Stomach (tissue), 9 donors: ENCODE measurements around the gene UBA52. TPM values are rescaled to one million over a fixed set of nuclear protein-coding genes. Genes with fewer than 3 reads are reported as not detected.
A peak's percentile ranks its signal among the peaks of the same experiment; 100 is the strongest.
"Not testable (repeated sequence)": the region's sequence is repeated elsewhere in the genome, so short reads cannot be mapped to it uniquely, and the experiment has no call there.

ENCODE experiments used
- DNase-seq, 2 donors: peaks; one replicate each; pipeline versions ENCODE4 v3.0.0 to v3.0.0-alpha.2; 2013 to 2019
- H3K27ac ChIP-seq, 5 donors: fragments of 200-600 bp in 4 of 5; sonication (generic) in 4 of 5; one replicate each; pipeline ENCODE4 v1.5.1; 2013 to 2019; ENCODE audit warnings: mild to moderate bottlenecking in 1 of 5, moderate library complexity in 1 of 5
- H3K27me3 ChIP-seq, 3 donors: fragments of 200-600 bp; sonication (generic); one replicate each; pipeline ENCODE4 v1.5.1; 2017 to 2019; ENCODE audit warnings: mixed run types in 1 of 3
- H3K36me3 ChIP-seq, 4 donors: fragments of 200-600 bp; sonication (generic); 1 replicate in 3 of 4; 2 replicates in 1 of 4; pipeline ENCODE4 v1.5.1; 2016 to 2019
- H3K4me1 ChIP-seq, 4 donors: fragments of 200-600 bp; sonication (generic); one replicate each; pipeline ENCODE4 v1.5.1; 2016 to 2019
- H3K4me3 ChIP-seq, 4 donors: fragments of 200-600 bp; sonication (generic) in 3 of 4; one replicate each; pipeline ENCODE4 v1.5.1; 2016 to 2019; ENCODE audit warnings: mild to moderate bottlenecking in 1 of 4
- H3K9me3 ChIP-seq, 4 donors: fragments of 200-600 bp; sonication (generic); one replicate each; pipeline ENCODE4 v1.5.1; 2016 to 2019
- EP300 ChIP-seq: sonication (generic); formaldehyde crosslinking; IDR thresholded peaks from one replicate; pipeline ENCODE4 v1.6.1; 2017; ENCODE audit warnings: antibody characterized with exemption
- POLR2A ChIP-seq, 4 donors: fragments of 450-650 bp; IDR thresholded peaks; one replicate each; pipeline ENCODE4 v1.6.1; 2016; ENCODE audit warnings: antibody characterized with exemption in 4 of 4, control low read depth in 2 of 4, mild to moderate bottlenecking in 1 of 4, moderate library complexity in 1 of 4
- POLR2AphosphoS5 ChIP-seq, 3 donors: sonication (generic); formaldehyde crosslinking; IDR thresholded peaks; one replicate each; pipeline ENCODE4 v1.6.1; 2016; ENCODE audit warnings: antibody characterized with exemption in 3 of 3
- WGBS, 5 donors: extraction: QIAGEN DNeasy Blood & Tissue Kit in 3 of 5; methylation state at CpG; one replicate each; pipeline versions ENCODE4 v1.1.5 to v1.1.7; 2013 to 2018; 5-methylcytosine and 5-hydroxymethylcytosine counted together
- intact Hi-C: fragments of 100-400 bp; cut with DNase I; formaldehyde crosslinking; loops from one replicate; pipeline ENCODE4 v1.15.1; 2023; ENCODE audit warnings: low total_unique reads
- polyA plus RNA-seq, 3 donors: library from polyadenylated mRNA; stranded (reverse); fragments of 200-250 nt; gene quantifications; one replicate each; pipeline ENCODE4 v1.2.3, GENCODE V29; 2013
- total RNA-seq, 5 donors: library from RNA; depleted of rRNA; stranded (reverse); fragments of >200 nt; gene quantifications; one replicate each; pipeline versions ENCODE4 v1.1.0 to v1.2.3, GENCODE V29; 2014 to 2016
- TF ChIP-seq, protein P1 (sequence below), 7 experiments: fragments of 450-650 bp in 4 of 7; fragments of 200-600 bp in 3 of 7; sonication (generic) in 3 of 7; IDR thresholded peaks; one replicate each; pipeline ENCODE4 v1.5.1; 2016 to 2019; ENCODE audit warnings: antibody characterized with exemption in 7 of 7, control low read depth in 2 of 7, mild to moderate bottlenecking in 1 of 7
- donor health status: healthy with polysubstance abuse.
- donor health status: Bipolar disorder and iron deficiency.
- donor health status: healthy.

UBA52 gene
- total and polyA plus RNA-seq, 8 donors, result 84.3 to 1,681 (median 493) TPM

DNA sequence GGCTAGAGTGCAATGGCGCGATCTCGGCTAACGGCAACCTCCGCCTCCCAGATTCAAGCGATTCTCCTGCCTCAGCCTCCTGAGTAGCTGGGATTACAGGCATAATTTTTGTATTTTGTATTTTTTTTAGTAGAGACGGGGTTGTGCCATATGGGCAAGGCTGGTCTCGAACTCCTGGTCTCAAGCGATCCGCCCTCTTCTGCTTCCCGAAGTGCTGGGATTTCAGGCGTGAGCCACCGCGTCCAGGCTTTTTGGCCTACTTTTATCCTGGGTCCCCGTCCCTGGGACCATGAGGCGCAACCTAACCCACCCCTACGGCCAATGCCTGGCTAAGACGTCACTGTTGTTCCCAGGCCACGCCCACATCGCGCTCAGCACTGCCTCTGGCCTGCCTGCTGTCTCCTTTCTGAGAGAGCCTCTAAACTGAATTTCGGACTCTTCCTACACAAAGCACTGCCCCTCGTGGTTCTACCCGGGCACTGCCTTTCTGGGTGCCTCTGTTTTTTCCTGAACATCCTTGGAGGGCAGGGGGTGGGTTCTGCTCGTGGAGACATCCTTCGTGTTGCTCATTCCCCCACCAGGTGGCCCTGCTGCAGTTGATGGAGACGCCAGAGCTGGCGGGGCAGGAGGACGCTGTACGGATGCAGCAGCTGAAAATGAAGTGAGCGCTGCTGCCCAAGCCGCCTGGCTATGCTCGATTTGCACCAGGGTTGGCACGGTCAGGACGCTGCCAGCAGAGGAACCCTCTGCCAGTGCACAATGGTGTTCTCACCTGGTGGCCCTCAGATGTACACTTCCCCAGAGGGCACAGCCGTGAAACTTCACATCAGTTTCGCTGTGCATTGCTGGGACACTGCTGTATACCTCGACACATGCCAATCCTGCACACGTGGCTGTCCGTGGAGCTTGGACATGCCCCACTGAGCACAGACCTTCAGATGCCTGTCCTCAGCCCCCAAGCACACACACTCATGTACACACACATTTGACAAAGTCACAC is 18.9 kb downstream of the UBA52 start:
- Histone ChIP-seq H3K27ac (peak overlapping the region in 4 of 5 donors; percentile 84 to 92 (median 90)), H3K27me3 (peaks cover 0 to 11% (median 6%) of the 10 kb centered on the region in 3 donors)

DNA sequence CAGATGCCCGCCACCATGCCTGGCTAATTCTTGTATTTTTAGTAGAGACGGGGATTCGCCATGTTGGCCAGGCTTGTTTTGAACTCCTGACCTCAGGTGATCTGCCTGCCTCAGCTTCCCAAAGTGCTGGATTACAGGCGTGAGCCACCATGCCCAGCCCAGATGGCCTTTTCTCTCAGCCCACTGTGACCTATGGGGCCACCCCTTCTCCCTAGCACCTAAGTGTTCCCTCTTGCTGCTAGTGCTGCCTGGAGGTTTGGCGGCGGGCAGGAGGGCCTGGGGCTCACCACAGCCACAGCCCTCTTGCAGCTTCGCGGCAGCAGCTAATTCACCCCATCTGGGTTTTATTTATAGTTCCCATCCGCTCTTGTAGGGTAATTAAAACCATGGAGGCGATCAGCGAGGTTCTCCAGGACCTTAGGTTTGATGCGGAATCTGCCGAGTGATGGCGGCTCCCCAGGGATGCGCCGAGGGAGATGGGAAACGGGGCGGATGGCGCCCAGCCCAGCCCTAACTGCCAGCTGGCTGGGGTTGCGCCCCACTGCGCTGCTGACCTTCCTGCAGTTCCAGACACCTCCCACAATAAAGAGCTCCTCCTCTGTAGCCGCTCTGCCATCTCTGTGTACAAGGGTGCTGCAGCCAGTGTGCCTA is 20.2 kb downstream of the UBA52 start:
- no peak overlapping the region for H3K4me3 ChIP-seq
- H3K36me3 ChIP-seq, result peaks cover 8 to 20% (median 16%) of the 10 kb centered on the region in 4 donors
- intact Hi-C loops, result loop anchor here (5.0 kb wide), 1 partner anchor 255 kb away; no protein-coding TSS in a partner anchor
- no peak overlapping the region for H3K27ac ChIP-seq
- H3K4me1 ChIP-seq, result peaks cover 27 to 58% (median 49%) of the 10 kb centered on the region in 4 donors
- DNase-seq, result no peak
- TF ChIP-seq, protein P1, sequence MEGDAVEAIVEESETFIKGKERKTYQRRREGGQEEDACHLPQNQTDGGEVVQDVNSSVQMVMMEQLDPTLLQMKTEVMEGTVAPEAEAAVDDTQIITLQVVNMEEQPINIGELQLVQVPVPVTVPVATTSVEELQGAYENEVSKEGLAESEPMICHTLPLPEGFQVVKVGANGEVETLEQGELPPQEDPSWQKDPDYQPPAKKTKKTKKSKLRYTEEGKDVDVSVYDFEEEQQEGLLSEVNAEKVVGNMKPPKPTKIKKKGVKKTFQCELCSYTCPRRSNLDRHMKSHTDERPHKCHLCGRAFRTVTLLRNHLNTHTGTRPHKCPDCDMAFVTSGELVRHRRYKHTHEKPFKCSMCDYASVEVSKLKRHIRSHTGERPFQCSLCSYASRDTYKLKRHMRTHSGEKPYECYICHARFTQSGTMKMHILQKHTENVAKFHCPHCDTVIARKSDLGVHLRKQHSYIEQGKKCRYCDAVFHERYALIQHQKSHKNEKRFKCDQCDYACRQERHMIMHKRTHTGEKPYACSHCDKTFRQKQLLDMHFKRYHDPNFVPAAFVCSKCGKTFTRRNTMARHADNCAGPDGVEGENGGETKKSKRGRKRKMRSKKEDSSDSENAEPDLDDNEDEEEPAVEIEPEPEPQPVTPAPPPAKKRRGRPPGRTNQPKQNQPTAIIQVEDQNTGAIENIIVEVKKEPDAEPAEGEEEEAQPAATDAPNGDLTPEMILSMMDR (IDR thresholded peaks at IDR 0.05), result no peak
- TF ChIP-seq EP300 (no peak), POLR2AphosphoS5 (IDR thresholded peaks at IDR 0.05) (no peak), POLR2A (IDR thresholded peaks at IDR 0.05) (no peak)
- peaks cover 0 to 22% (median 14%) of the 10 kb centered on the region in 3 donors for H3K27me3 ChIP-seq
- H3K9me3 ChIP-seq, result no peaks in the 10 kb centered on the region
- WGBS, 5 donors, result 93 to 97% (median 96%) methylated on average over 22 of the region's 22 CpGs

More for the DNA sequence above, 18.9 kb downstream of the UBA52 start:
- 78 to 89% (median 84%) methylated on average over 37 to 40 of the region's 40 CpGs for WGBS, 5 donors
- H3K4me1 ChIP-seq, result peaks cover 27 to 53% (median 46%) of the 10 kb centered on the region in 4 donors
- intact Hi-C loops, result loop anchor here (5.0 kb wide), 1 partner anchor 257 kb away; no protein-coding TSS in a partner anchor
- no peaks in the 10 kb centered on the region for H3K9me3 ChIP-seq
- peak in 1 of 2 donors; percentile 92 for DNase-seq
- peak overlapping the region in 1 of 4 donors; percentile 93 for H3K4me3 ChIP-seq
- TF ChIP-seq POLR2A (IDR thresholded peaks at IDR 0.05) (no peak), EP300 (no peak), POLR2AphosphoS5 (IDR thresholded peaks at IDR 0.05) (no peak)
- TF ChIP-seq, protein P1 (IDR thresholded peaks at IDR 0.05), result no peak
- H3K36me3 ChIP-seq, result peaks cover 8 to 20% (median 16%) of the 10 kb centered on the region in 4 donors

DNA sequence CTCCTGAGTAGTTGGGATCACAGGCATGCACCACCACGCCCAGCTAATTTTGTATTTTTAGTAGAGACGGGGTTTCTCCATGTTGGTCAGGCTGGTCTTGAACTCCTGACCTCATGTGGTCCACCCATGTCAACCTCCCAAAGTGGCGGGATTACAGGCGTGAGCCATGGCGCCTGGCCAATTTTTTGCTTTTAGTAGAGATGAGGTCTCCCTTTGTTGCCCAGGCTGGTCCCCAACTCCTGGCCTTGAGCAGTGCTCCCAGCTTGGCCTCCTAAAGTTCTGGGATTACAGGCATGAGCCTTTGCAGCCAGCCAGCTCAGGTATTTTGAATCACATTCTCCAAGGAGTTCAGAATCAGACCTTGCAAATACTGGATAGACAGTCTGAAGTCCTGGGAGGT is 21.1 kb downstream of the UBA52 start:
- DNase-seq, H3K27ac ChIP-seq, H3K4me3 ChIP-seq, H3K9me3 ChIP-seq: not testable (repeated sequence)
- H3K36me3 ChIP-seq, result peaks cover 8 to 20% (median 16%) of the 10 kb centered on the region in 4 donors
- WGBS, 5 donors, result 81 to 92% (median 85%) methylated on average over 5 of the region's 5 CpGs
- H3K27me3 ChIP-seq, result peaks cover 0 to 30% (median 19%) of the 10 kb centered on the region in 3 donors
- intact Hi-C loops, result loop anchor here (5.0 kb wide), 1 partner anchor 255 kb away; no protein-coding TSS in a partner anchor
- H3K4me1 ChIP-seq, result peaks cover 27 to 58% (median 51%) of the 10 kb centered on the region in 4 donors

DNA sequence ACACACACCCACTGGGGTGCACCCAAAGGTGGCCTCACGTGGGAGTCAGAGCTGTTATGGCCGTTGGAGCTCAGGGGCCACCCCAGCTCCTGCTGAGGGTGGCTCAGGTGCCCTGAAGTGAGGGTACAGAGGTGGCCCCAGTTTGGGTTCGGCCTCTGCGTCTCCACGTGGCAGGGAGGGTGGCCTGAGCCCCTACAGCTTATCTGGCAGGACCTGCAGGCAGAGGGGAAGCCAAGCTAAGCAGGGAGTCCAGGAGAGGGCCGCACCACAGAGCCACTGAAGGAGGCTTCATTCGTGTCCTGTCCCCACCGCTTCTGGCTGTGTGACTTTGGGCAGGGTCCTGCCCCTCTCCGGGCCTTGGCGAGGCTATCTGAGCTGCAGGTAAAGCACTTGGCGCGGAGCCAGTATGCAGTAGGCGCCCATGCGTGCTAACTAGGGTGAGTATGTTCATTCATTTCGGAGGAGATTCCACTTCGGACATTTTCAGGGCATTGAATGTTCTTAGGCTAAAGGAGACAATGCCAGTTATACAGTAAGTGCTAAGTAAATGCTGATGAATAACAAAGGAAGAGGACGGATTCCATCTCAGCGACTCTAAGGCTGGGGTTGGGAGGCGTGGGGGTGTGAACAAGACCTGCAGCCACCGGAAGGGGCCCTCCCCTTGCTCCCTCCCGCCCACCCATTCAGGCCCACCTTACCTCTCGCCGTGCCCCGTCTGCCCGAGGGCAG is 21.9 kb downstream of the UBA52 start:
- Histone ChIP-seq H3K27ac (peak overlapping the region in 3 of 5 donors; percentile 26 to 72 (median 60)), H3K27me3 (peaks cover 0 to 38% (median 27%) of the 10 kb centered on the region in 3 donors), H3K4me1 (peaks cover 27 to 50% (median 43%) of the 10 kb centered on the region in 4 donors), H3K36me3 (peaks cover 8 to 20% (median 16%) of the 10 kb centered on the region in 4 donors), H3K4me3 (peak overlapping the region; percentile 38 to 48 (median 42)), H3K9me3 (no peaks in the 10 kb centered on the region)
- intact Hi-C loops, result loop anchor here (5.0 kb wide), 1 partner anchor 254 kb away; no protein-coding TSS in a partner anchor
- DNase-seq, result no peak
- TF ChIP-seq, protein P1 (IDR thresholded peaks at IDR 0.05), result no peak
- no peak for TF ChIP-seq POLR2AphosphoS5 (IDR thresholded peaks at IDR 0.05)
- 25 to 35% (median 31%) methylated on average over 16 to 25 of the region's 25 CpGs for WGBS, 5 donors
